Psoas muscle (tissue), 8 donors: ENCODE results near the gene ARHGAP10. TPM values are rescaled to one million over a fixed set of nuclear protein-coding genes. Genes with fewer than 3 reads are reported as not detected.

Experiments
- ATAC-seq, 4 donors: fragments of 200-7000 bp; cut with Tn5 transposase; one replicate each; pipeline ENCODE4 v1.9.1; 2020; ENCODE audit warnings: moderate library complexity in 3 of 4, mild to moderate bottlenecking in 2 of 4
- DNase-seq, 2 donors: peaks; one replicate each; pipeline ENCODE4 v3.0.0-alpha.2; 2020
- H3K27ac ChIP-seq: fragments of 200-600 bp; one replicate; pipeline ENCODE4 v1.8.0; 2022
- H3K27me3 ChIP-seq, 3 donors: fragments of 200-600 bp in 1 of 3; one replicate each; pipeline versions ENCODE4 v1.6.1 to v1.8.0; 2013 to 2022; ENCODE audit warnings: low read length in 2 of 3, mild to moderate bottlenecking in 2 of 3, moderate library complexity in 1 of 3; ENCODE audit not compliant: insufficient read depth in 3 of 3
- H3K36me3 ChIP-seq, 2 donors: fragments of 200-600 bp in 1 of 2; one replicate each; pipeline versions ENCODE4 v1.6.1 to v1.8.0; 2013 to 2022; ENCODE audit warnings: low read depth in 1 of 2, mild to moderate bottlenecking in 1 of 2, moderate library complexity in 1 of 2; ENCODE audit not compliant: insufficient read depth in 1 of 2
- H3K4me1 ChIP-seq: fragments of 200-600 bp; one replicate; pipeline ENCODE4 v1.8.0; 2022
- H3K4me3 ChIP-seq: fragments of 200-600 bp; one replicate; pipeline ENCODE4 v1.8.0; 2022; ENCODE audit warnings: mild to moderate bottlenecking
- H3K9me3 ChIP-seq: fragments of 200-600 bp; one replicate; pipeline ENCODE4 v1.8.0; 2022
- CTCF ChIP-seq: fragments of 200-600 bp; IDR thresholded peaks from one replicate; pipeline ENCODE4 v1.8.0; 2022; ENCODE audit warnings: antibody characterized with exemption
- WGBS, 3 donors: extraction: QIAGEN DNeasy Blood & Tissue Kit; methylation state at CpG; one replicate each; pipeline versions ENCODE4 v1.1.6 to v1.1.7; 2013; 5-methylcytosine and 5-hydroxymethylcytosine counted together
- intact Hi-C, 2 donors: fragments of 100-400 bp; cut with DNase I; formaldehyde crosslinking; loops; one replicate each; pipeline versions ENCODE4 v1.11.0 to v1.14.2; 2022
- polyA plus RNA-seq, 3 donors: library from polyadenylated mRNA; stranded (reverse); fragments of 200-250 nt; gene quantifications; one replicate each; pipeline ENCODE4 v1.2.3, GENCODE V29; 2013
- total RNA-seq, 4 donors: library from RNA; stranded (reverse); fragmentation: NEBNext Ultra II Directional in 2 of 4; extraction: Animal tissue kit (Norgen Biotek cat#: 25700) in 2 of 4; gene quantifications; one replicate each; pipeline versions ENCODE4 v1.2.1 to v1.2.4, GENCODE V29; 2021 to 2023
- donor health status: healthy with polysubstance abuse.
- donor health status: DM: no; HTN: no; CAD: no; lungs with moderate emphysema.
- donor health status: Bipolar disorder and iron deficiency.
- donor health status: healthy.
- donor health status: DM: yes; HTN: yes; CAD: no.
- donor health status: DM: no; HTN: no; CAD: no.
- donor health status: DM: no; HTN: no; CAD: no.
- donor health status: DM: yes; HTN: yes; CAD: no.

ARHGAP10 gene
- total and polyA plus RNA-seq, 7 donors, result 28.8 to 43.5 (median 34.0) TPM

DNA sequence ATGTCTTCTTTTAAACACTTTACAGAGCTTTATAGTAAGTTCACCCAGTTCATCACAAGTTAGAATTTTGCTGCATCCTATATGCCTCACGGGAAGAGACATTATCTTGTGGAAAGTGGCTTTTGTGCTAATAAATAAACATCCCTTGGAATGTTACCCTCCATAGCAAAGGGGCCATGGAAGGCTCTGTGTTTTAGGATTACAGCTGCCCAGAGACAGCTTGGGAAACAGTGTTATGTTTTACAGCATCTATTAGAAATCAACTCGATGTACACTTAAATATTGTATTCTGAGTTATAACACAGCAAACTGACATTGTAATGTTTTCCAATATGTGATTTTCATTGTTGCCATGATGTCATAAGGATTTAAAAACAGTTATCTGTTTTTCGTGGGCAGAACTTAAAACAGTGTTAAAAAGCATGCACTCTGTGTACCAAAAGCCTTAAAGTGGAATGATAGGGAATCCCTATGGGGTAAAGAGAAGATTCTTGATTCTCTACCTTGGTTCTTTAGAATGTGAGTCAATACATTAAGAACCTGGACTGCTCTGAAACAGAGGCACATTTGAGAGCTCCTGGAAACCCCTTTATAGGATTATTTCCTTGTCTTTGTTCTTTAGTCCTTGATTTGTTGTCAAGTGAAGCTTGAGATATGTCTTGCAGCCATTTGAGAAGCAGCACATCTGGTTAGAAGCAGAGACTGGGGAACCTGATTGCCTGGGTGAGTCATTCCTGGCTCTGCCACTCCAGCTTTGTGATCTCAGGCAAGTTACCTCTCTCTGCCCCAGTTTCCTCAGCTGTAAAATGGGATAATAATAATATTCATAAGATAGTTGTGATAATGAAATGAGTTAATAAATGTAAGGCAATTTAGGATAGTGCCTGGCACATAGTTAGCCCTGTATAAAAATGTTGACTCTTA is 41.6 kb downstream of the ARHGAP10 start:
- DNase-seq (no peak), ATAC-seq (peak in 3 of 4 donors; percentile 37 to 60 (median 59))
- Histone ChIP-seq H3K4me1 (peaks cover 86% of the 10 kb centered on the region), H3K9me3 (no peaks in the 10 kb centered on the region), H3K27me3 (no peaks in the 10 kb centered on the region), H3K36me3 (no peaks in the 10 kb centered on the region), H3K27ac (peak overlapping the region; percentile 90), H3K4me3 (peak overlapping the region; percentile 13)
- intact Hi-C loops, result loop anchor here (2.0 to 5.0 kb wide), 3 partner anchors 15 to 49 kb away; partner anchors contain the start of gene ARHGAP10 (in 1 of the 2)
- no peak for TF ChIP-seq CTCF
- 28 to 42% (median 31%) methylated on average over 3 of the region's 3 CpGs for WGBS, 3 donors

- Histone ChIP-seq H3K9me3 (no peaks in the 10 kb centered on the region), H3K27ac (peak overlapping the region; percentile 43), H3K4me1 (peaks cover 77% of the 10 kb centered on the region), H3K36me3 (no peaks in the 10 kb centered on the region), H3K4me3 (no peak overlapping the region), H3K27me3 (no peaks in the 10 kb centered on the region)
- ATAC-seq (no peak), DNase-seq (no peak)
- 92% methylated on average over 10 of the region's 10 CpGs for WGBS, 3 donors
- intact Hi-C loops, result loop anchor here in 1 of 2 donors (5.0 kb wide), 1 partner anchor 44 kb away; the partner anchor contains the start of gene ARHGAP10
- no peak for TF ChIP-seq CTCF
Measured at GRCh38 chr4:147776716-147777115, 44.8 kb downstream of the ARHGAP10 start.

GRCh38 chr4:147777456-147778091 is 45.7 kb downstream of the ARHGAP10 start:
- no peaks in the 10 kb centered on the region for H3K27me3 ChIP-seq
- no peak overlapping the region for H3K4me3 ChIP-seq
- no peak overlapping the region for H3K27ac ChIP-seq
- intact Hi-C loops, result loop anchor here in 1 of 2 donors (5.0 kb wide), 1 partner anchor 45 kb away; the partner anchor contains the start of gene ARHGAP10
- DNase-seq (no peak), ATAC-seq (peak; percentile 31 to 73 (median 48))
- TF ChIP-seq CTCF, result no peak
- no peaks in the 10 kb centered on the region for H3K9me3 ChIP-seq
- WGBS, 3 donors, result 54 to 77% (median 61%) methylated on average over 5 of the region's 5 CpGs
- H3K36me3 ChIP-seq, result no peaks in the 10 kb centered on the region
- peaks cover 76% of the 10 kb centered on the region for H3K4me1 ChIP-seq

GRCh38 chr4:147778942-147779341 is 47.1 kb downstream of the ARHGAP10 start:
- Histone ChIP-seq H3K27ac (no peak overlapping the region), H3K36me3 (no peaks in the 10 kb centered on the region), H3K4me3 (no peak overlapping the region), H3K9me3 (no peaks in the 10 kb centered on the region), H3K27me3 (no peaks in the 10 kb centered on the region), H3K4me1 (peaks cover 62% of the 10 kb centered on the region)
- intact Hi-C loops, result loop anchor here in 1 of 2 donors (5.0 kb wide), 1 partner anchor 47 kb away; the partner anchor contains the start of gene ARHGAP10
- no peak for TF ChIP-seq CTCF
- ATAC-seq (no peak), DNase-seq (no peak)
- WGBS, 3 donors, result 95 to 96% (median 95%) methylated on average over 7 of the region's 7 CpGs
